Ureter (tissue), 1 donor: ENCODE results near the gene SULT2B1. TPM values are rescaled to one million over a fixed set of nuclear protein-coding genes. Genes with fewer than 3 reads are reported as not detected.

Experiments
- total RNA-seq: library from RNA; stranded (reverse); gene quantifications from one replicate; pipeline ENCODE4 v1.2.4, GENCODE V29; 2023
- donor health status: DM: yes; HTN: yes; CAD: no.

Gene SULT2B1
- total RNA-seq, 1 donor from 2014 or later: 1.6 TPM

Other genes with a start within 250 kb of the SULT2B1 start
- 31.6 TPM for gene EMP3, start 226.6 kb upstream of the SULT2B1 start, total RNA-seq
- gene TMEM143, start 188.2 kb upstream of the SULT2B1 start, total RNA-seq: 6.7 TPM
- not detected for gene SYNGR4, start 187.8 kb upstream of the SULT2B1 start, total RNA-seq
- 146 TPM for gene KDELR1, start 160.6 kb upstream of the SULT2B1 start, total RNA-seq
- 0.86 TPM for gene GRIN2D, start 158.5 kb upstream of the SULT2B1 start, total RNA-seq
- gene GRWD1, start 106.2 kb upstream of the SULT2B1 start, total RNA-seq: 43.6 TPM
- gene KCNJ14, start 96.6 kb upstream of the SULT2B1 start, total RNA-seq: 1.5 TPM
- gene CYTH2, start 82.8 kb upstream of the SULT2B1 start, total RNA-seq: 61.6 TPM
- 5.1 TPM for gene LMTK3, start 40.3 kb upstream of the SULT2B1 start, total RNA-seq
- not detected for gene SPACA4, start 54.6 kb downstream of the SULT2B1 start, total RNA-seq
- gene FAM83E, start 62.9 kb downstream of the SULT2B1 start, total RNA-seq: 12.7 TPM
- 1,575 TPM for gene RPL18, start 67.0 kb downstream of the SULT2B1 start, total RNA-seq
- gene SPHK2, start 67.3 kb downstream of the SULT2B1 start, total RNA-seq: 27.6 TPM
- 12.7 TPM for gene DBP, start 85.2 kb downstream of the SULT2B1 start, total RNA-seq
- 9.6 TPM for gene CA11, start 94.0 kb downstream of the SULT2B1 start, total RNA-seq
- 1.0 TPM for gene NTN5, start 120.8 kb downstream of the SULT2B1 start, total RNA-seq
- gene FUT2, start 143.8 kb downstream of the SULT2B1 start, total RNA-seq: 35.4 TPM
- gene MAMSTR, start 167.6 kb downstream of the SULT2B1 start, total RNA-seq: 2.2 TPM
- 21.2 TPM for gene RASIP1, start 188.4 kb downstream of the SULT2B1 start, total RNA-seq
- gene IZUMO1, start 194.7 kb downstream of the SULT2B1 start, total RNA-seq: 0.91 TPM
- gene FUT1, start 200.5 kb downstream of the SULT2B1 start, total RNA-seq: 5.0 TPM
- gene FGF21, start 203.4 kb downstream of the SULT2B1 start, total RNA-seq: not detected